HepG2 (cell line): Measurements from ENCODE around the gene SOCS3. TPM values are rescaled to one million over a fixed set of nuclear protein-coding genes. Genes with fewer than 3 reads are reported as not detected.

Experiments used
- ATAC-seq: fragments of 200-7000 bp; cut with Tn5 transposase; 3 replicates; pipeline ENCODE4 v1.9.1; 2020; ENCODE audit warnings: mild to moderate bottlenecking, moderate library complexity
- BruUV-seq: library from RNA; stranded (reverse); fragments of 400-500 nt; replicated peaks from 2 replicates; lab custom pipeline; 2021; lab: Mats Ljungman, UMichigan
- CTCF ChIA-PET: fragments of 300-600 bp; formaldehyde crosslinking; extraction: SDS; loops from one replicate; lab custom pipeline; 2021; ENCODE audit warnings: low total read pairs, inconsistent platforms, low intra/inter-chr PET ratio; lab: Yijun Ruan, JAX
- POLR2A ChIA-PET: fragments of 350-600 bp; sonication (Branson Sonifier 250); formaldehyde crosslinking; loops from one replicate; lab custom pipeline; 2020; ENCODE audit warnings: antibody characterized with exemption, inconsistent platforms; lab: Yijun Ruan, JAX
- DNase-seq: peaks from one replicate; pipeline ENCODE4 v3.0.0-alpha.2; 2015; ENCODE audit warnings: low spot score
- FAIRE-seq: peaks from 3 replicates; lab custom pipeline; 2011; peaks lifted over from hg19 to GRCh38; lab: Jason Lieb, UNC
- H2AFZ ChIP-seq: one replicate; pipeline ENCODE4 v1.6.1; 2011; ENCODE audit warnings: low read length, inconsistent platforms
- H3K27ac ChIP-seq: fragments of 300-600 bp; 3 replicates; pipeline ENCODE4 v1.8.0; 2011; ENCODE audit warnings: mixed run types, mild to moderate bottlenecking, mixed read lengths, low read length, inconsistent platforms; ENCODE audit not compliant: insufficient read depth; ENCODE audit errors: extremely low read length
- H3K27me3 ChIP-seq, 2 experiments: fragments of 200-600 bp in 1 of 2; 2 replicates in 1 of 2; 3 replicates in 1 of 2; pipeline versions ENCODE4 v1.6.0 to v1.8.0; 2011; ENCODE audit warnings: low read length in 2 of 2, mild to moderate bottlenecking in 2 of 2, moderate library complexity in 2 of 2, inconsistent platforms in 1 of 2; ENCODE audit not compliant: insufficient read depth in 2 of 2, control insufficient read depth in 1 of 2
- H3K36me3 ChIP-seq, 2 experiments: fragments of 200-600 bp in 1 of 2; replicated peaks in 1 of 2; 2 replicates in 1 of 2; 3 replicates in 1 of 2; pipeline versions ENCODE4 v1.5.1 to v1.8.0; 2011; ENCODE audit warnings: low read length in 2 of 2, inconsistent platforms in 1 of 2; ENCODE audit not compliant: insufficient read depth in 2 of 2, control insufficient read depth in 1 of 2
- H3K4me1 ChIP-seq: 2 replicates; pipeline ENCODE4 v1.5.1; 2012; ENCODE audit warnings: low read length, inconsistent platforms; ENCODE audit not compliant: insufficient read depth
- H3K4me2 ChIP-seq: 2 replicates; pipeline ENCODE4 v1.6.0; 2011; ENCODE audit warnings: low read depth, low read length, inconsistent platforms
- H3K4me3 ChIP-seq, 3 experiments: fragments of 200-600 bp in 1 of 3; sonication (generic), shearing (Covaris generic) in 1 of 3; replicated peaks in 1 of 3; 2 replicates each; pipeline ENCODE4 v1.5.1; 2011 to 2016; ENCODE audit warnings: low read length in 3 of 3, inconsistent platforms in 2 of 3, low read depth in 2 of 3, mild to moderate bottlenecking in 2 of 3, control low read depth in 1 of 3, mixed read lengths in 1 of 3; ENCODE audit not compliant: insufficient read depth in 1 of 3
- H3K79me2 ChIP-seq: one replicate; pipeline ENCODE4 v1.6.1; 2011; ENCODE audit warnings: low read length, inconsistent platforms; ENCODE audit not compliant: insufficient read depth
- H3K9ac ChIP-seq: 2 replicates; pipeline ENCODE4 v1.6.0; 2011; ENCODE audit warnings: mild to moderate bottlenecking, low read depth, low read length, inconsistent platforms; ENCODE audit not compliant: insufficient read depth
- H3K9me3 ChIP-seq: 2 replicates; pipeline ENCODE4 v1.5.1; 2012; ENCODE audit warnings: mild to moderate bottlenecking, low read length
- H4K20me1 ChIP-seq: 2 replicates; pipeline ENCODE4 v1.6.0; 2011; ENCODE audit warnings: inconsistent platforms, mild to moderate bottlenecking, low read length, moderate library complexity; ENCODE audit not compliant: insufficient read depth
- HES4 ChIP-seq: sonication (generic); formaldehyde crosslinking; IDR thresholded peaks from 2 replicates; pipeline ENCODE4 v1.9.0; 2021; ENCODE audit warnings: mild to moderate bottlenecking, missing genetic modification reagents, borderline replicate concordance
- KDM5A ChIP-seq: fragments of 200-600 bp; sonication (generic); IDR thresholded peaks from 2 replicates; pipeline ENCODE4 v1.7.0; 2018; ENCODE audit warnings: antibody characterized with exemption, mild to moderate bottlenecking, low read length, borderline replicate concordance
- MAFF ChIP-seq: IDR thresholded peaks from 2 replicates; pipeline ENCODE4 v1.6.1; 2011; ENCODE audit warnings: low read depth, low read length, improper control_type of control experiment
- SNAI1 ChIP-seq: sonication (generic); formaldehyde crosslinking; IDR thresholded peaks from 2 replicates; pipeline ENCODE4 v1.5.0; 2020; ENCODE audit warnings: mild to moderate bottlenecking, missing genetic modification reagents, borderline replicate concordance
- ZNF563 ChIP-seq: sonication (generic); formaldehyde crosslinking; IDR thresholded peaks from 2 replicates; pipeline ENCODE4 v1.8.0; 2022; ENCODE audit warnings: mild to moderate bottlenecking, moderate library complexity, missing genetic modification reagents
- ZNF691 ChIP-seq: sonication (generic); formaldehyde crosslinking; IDR thresholded peaks from 2 replicates; pipeline ENCODE4 v1.4.0; 2020; ENCODE audit warnings: missing genetic modification reagents, low read depth, mild to moderate bottlenecking, borderline replicate concordance
- WGBS: methylation state at CpG from one replicate; pipeline ENCODE4 v1.1.6; 2017; ENCODE audit warnings: low lambda C conversion rate; 5-methylcytosine and 5-hydroxymethylcytosine counted together
- in situ Hi-C: cut with HindIII; loops from 2 replicates; pipeline ENCODE4 v1.10.0; 2017; ENCODE audit warnings: low pct_unique_long_range_greater_than_20kb; ENCODE audit not compliant: extremely low pct_ligation_motif_present
- intact Hi-C: fragments of 100-400 bp; cut with micrococcal nuclease; formaldehyde crosslinking; loops from one replicate; pipeline ENCODE4 v1.10.0; 2022; ENCODE audit not compliant: unreplicated experiment
- polyA plus RNA-seq, 8 experiments: library from polyadenylated mRNA; depleted of rRNA in 3 of 8; stranded (reverse) in 7 of 8; unstranded in 1 of 8; fragments of >200 nt; fragmentation: Illumina TruSeq in 4 of 8; extraction: Trizol in 4 of 8; gene quantifications; 2 replicates each; pipeline versions ENCODE4 v1.2.1 to v1.2.3, GENCODE V29; 2011 to 2016; ENCODE audit warnings: low read depth in 4 of 8, missing spikeins in 1 of 8, mixed read lengths in 1 of 8; ENCODE audit not compliant: insufficient read depth in 1 of 8
- total RNA-seq, 5 experiments: library from RNA; depleted of rRNA; stranded (reverse); fragments of >200 nt; fragmentation: Illumina TruSeq; extraction: Trizol; gene quantifications; 2 replicates each; pipeline ENCODE4 v1.2.3, GENCODE V29; 2016; ENCODE audit warnings: low read depth in 1 of 5
- TF ChIP-seq, protein P1 (sequence below): sonication (generic); formaldehyde crosslinking; IDR thresholded peaks from 2 replicates; pipeline ENCODE4 v1.9.0; 2022; ENCODE audit warnings: missing genetic modification reagents, mild to moderate bottlenecking, borderline replicate concordance

SOCS3 gene
- total and polyA plus RNA-seq, 2 of the 13 experiments (the other 11 are each of a cell fraction or from before 2014, with no cell fraction given): 0.77 to 2.4 TPM

GRCh38 chr17:78344666-78345065 lies 15.2 kb downstream of the SOCS3 start (continued):
- 0 out of 2 replicates have a peak, but pooled peaks have one; percentile 17 for TF ChIP-seq ZNF691 (CRISPR knock-in tag)

- Histone ChIP-seq H3K4me1 (peaks cover 18% of the 10 kb centered on the region), H3K36me3 (no peaks in the 10 kb centered on the region), H2AFZ (no peak overlapping the region), H3K27me3 (peaks cover 41 to 89% of the 10 kb centered on the region in 2 experiments), H3K27ac (no peak overlapping the region), H4K20me1 (no peaks in the 10 kb centered on the region; the same call in 1 of the 2 replicates), H3K79me2 (no peaks in the 10 kb centered on the region), H3K4me2 (no peak overlapping the region), H3K4me3 (no peak overlapping the region), H3K9ac (no peak overlapping the region), H3K9me3 (no peaks in the 10 kb centered on the region)
- TF ChIP-seq SNAI1 (no peak), ZNF563 (CRISPR knock-in tag) (peak; percentile 21; the same call in 1 of the 2 replicates), KDM5A (no peak), HES4 (CRISPR knock-in tag) (peak; percentile 42; the same call in 1 of the 2 replicates), MAFF (no peak)
- TF ChIP-seq, protein P1, sequence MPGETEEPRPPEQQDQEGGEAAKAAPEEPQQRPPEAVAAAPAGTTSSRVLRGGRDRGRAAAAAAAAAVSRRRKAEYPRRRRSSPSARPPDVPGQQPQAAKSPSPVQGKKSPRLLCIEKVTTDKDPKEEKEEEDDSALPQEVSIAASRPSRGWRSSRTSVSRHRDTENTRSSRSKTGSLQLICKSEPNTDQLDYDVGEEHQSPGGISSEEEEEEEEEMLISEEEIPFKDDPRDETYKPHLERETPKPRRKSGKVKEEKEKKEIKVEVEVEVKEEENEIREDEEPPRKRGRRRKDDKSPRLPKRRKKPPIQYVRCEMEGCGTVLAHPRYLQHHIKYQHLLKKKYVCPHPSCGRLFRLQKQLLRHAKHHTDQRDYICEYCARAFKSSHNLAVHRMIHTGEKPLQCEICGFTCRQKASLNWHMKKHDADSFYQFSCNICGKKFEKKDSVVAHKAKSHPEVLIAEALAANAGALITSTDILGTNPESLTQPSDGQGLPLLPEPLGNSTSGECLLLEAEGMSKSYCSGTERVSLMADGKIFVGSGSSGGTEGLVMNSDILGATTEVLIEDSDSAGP: 0 out of 2 replicates have a peak, but pooled peaks have one; percentile 5
- intact Hi-C loops (no loop called here), in situ Hi-C loops (no loop called here)
- ChIA-PET CTCF (no interaction called here), POLR2A (no interaction called here)
- ATAC-seq: no peak
- DNase-seq: no peak
- no TSS peak for BruUV-seq
- 42% methylated on average over 14 of the region's 19 CpGs for WGBS
- FAIRE-seq: no peak
These were observed 16.2 kb downstream of the SOCS3 start for GRCh38 chr17:78343543-78344201.
